BLaER1 treated with 17β-estradiol and CSF1 and Interleukin-3, amounts not matched to agents 10 nM and 100 nM (cell line): ENCODE measurements around the gene GAK.

Source experiments
- H3K27ac ChIP-seq, 11 experiments: shearing (Covaris generic); formaldehyde crosslinking; 2 replicates each; pipeline ENCODE4 v1.8.1; 2022
- H3K27me3 ChIP-seq, 11 experiments: shearing (Covaris generic); formaldehyde crosslinking; 2 replicates each; pipeline ENCODE4 v1.8.1; 2022
- H3K36me3 ChIP-seq, 11 experiments: shearing (Covaris generic); formaldehyde crosslinking; 2 replicates each; pipeline ENCODE4 v1.8.1; 2022
- H3K4me1 ChIP-seq, 10 experiments: shearing (Covaris generic); formaldehyde crosslinking; 2 replicates each; pipeline ENCODE4 v1.8.1; 2022
- H3K4me2 ChIP-seq, 11 experiments: shearing (Covaris generic); formaldehyde crosslinking; 2 replicates each; pipeline ENCODE4 v1.8.1; 2022
- H3K4me3 ChIP-seq, 10 experiments: shearing (Covaris generic); formaldehyde crosslinking; 2 replicates each; pipeline ENCODE4 v1.8.1; 2022
- H3K9ac ChIP-seq, 11 experiments: shearing (Covaris generic); formaldehyde crosslinking; 2 replicates each; pipeline ENCODE4 v1.8.1; 2022
- H3K9me3 ChIP-seq, 11 experiments: shearing (Covaris generic); formaldehyde crosslinking; replicated peaks in 1 of 11; 2 replicates each; pipeline ENCODE4 v1.8.1; 2022
- H4K20me1 ChIP-seq, 11 experiments: shearing (Covaris generic); formaldehyde crosslinking; 2 replicates each; pipeline ENCODE4 v1.8.1; 2022
- Cebpa-rat ChIP-seq, 11 experiments: shearing (Covaris generic); IDR thresholded peaks; 2 replicates each; pipeline ENCODE4 v1.8.1; 2022

GAK gene

DNA sequence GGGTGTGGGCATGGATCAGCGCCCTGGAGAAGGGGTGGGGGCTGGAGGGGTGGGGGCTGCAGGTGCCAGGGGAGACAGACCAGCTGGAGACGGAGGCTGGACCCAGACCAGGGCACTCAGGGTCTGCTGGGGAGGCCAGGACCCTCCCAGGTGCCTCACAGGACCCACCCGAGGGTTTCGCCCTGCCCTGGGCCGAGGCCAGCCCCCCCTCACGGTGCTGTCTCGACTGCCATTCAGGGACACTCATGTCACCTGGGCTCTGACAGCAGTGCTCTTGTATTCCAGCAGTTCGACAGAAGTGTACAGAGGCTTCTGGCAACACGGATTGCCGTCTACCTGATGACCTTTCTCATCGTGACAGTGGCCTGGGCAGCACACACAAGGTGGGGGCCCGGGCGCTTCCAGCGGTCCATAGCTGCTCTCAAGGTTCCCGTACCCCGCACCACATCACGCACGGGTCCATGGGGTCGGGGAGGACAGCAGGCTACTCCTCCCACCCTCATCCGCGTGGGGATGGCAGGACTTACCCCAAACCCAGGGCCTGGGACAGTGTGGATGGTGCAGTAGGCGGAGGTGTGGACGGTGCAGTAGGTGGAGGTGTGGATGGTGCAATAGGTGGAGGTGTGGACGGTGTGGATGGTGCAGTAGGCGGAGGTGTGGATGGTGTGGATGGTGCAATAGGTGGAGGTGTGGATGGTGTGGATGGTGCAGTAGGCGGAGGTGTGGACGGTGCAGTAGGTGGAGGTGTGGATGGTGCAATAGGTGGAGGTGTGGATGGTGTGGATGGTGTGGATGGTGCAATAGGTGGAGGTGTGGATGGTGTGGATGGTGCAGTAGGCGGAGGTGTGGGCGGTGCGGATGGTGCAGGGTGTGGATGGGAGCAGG lies 18.3 kb upstream of the GAK start:
- Histone ChIP-seq H3K9me3 (no peaks in the 10 kb centered on the region), H3K27ac (no peak overlapping the region), H3K4me2 (no peak overlapping the region), H3K27me3 (no peaks in the 10 kb centered on the region), H3K9ac (no peak overlapping the region), H3K4me3 (no peak overlapping the region), H3K36me3 (peaks cover 0 to 31% (median 5%) of the 10 kb centered on the region in 11 experiments; a peak in 12 of 22 replicates), H4K20me1 (peaks cover 0 to 80% (median 8%) of the 10 kb centered on the region in 11 experiments; a peak in 15 of 22 replicates), H3K4me1 (no peaks in the 10 kb centered on the region)
- no peak for TF ChIP-seq Cebpa-rat (IDR thresholded peaks at IDR 0.05)

DNA sequence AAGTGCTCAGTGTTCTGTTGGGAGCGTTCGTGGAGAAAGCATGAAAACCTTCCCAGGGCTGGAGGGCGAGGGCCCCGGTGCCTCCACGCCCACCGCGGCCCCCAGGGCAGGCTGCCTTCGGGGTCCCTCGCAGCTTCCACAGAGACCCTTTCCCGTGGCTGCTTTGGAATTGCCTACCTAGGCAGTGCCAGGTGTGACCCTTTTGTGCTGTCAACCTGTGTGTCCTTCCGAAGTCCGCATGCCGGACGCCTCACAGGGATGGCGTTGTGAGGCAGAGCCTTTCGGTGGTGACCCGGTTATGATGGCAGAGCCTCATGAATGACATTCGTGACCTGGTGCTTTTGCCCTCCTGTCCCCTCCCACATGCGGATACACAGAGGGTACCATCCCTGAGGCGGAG lies 17.5 kb upstream of the GAK start:
- H3K36me3 ChIP-seq = peaks cover 0 to 24% (median 4%) of the 10 kb centered on the region in 11 experiments; a peak in 7 of 22 replicates
- H3K27me3 ChIP-seq = no peaks in the 10 kb centered on the region
- H3K4me3 ChIP-seq = no peak overlapping the region
- H3K4me2 ChIP-seq = no peak overlapping the region
- H3K9me3 ChIP-seq = no peaks in the 10 kb centered on the region
- no peak for TF ChIP-seq Cebpa-rat (IDR thresholded peaks at IDR 0.05)
- H3K9ac ChIP-seq = no peak overlapping the region
- no peak overlapping the region for H3K27ac ChIP-seq
- H4K20me1 ChIP-seq = peaks cover 0 to 80% (median 14%) of the 10 kb centered on the region in 11 experiments; a peak in 16 of 22 replicates
- no peaks in the 10 kb centered on the region for H3K4me1 ChIP-seq

DNA sequence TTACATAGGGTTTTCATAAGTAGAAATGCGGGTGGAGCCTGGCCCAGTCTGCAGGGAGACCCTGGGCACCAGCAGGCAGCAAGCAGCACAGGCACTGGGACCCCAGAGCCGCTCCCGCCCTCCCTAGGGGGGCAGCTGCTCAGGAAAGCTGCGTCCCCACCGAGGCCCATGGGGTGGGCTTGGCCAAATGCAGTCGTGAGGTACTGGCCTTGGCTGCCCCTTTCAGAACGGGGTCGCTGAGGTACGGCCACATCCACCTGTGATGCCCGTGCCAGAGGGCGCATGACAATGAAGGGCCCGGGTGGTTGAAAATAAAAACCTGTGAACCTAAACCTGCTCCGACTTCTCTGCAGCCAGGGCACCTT lies 16.8 kb upstream of the GAK start:
- peaks cover 0 to 16% (median 0%) of the 10 kb centered on the region in 11 experiments; a peak in 7 of 22 replicates for H3K36me3 ChIP-seq
- H3K27ac ChIP-seq = no peak overlapping the region
- no peak for TF ChIP-seq Cebpa-rat (IDR thresholded peaks at IDR 0.05)
- H3K4me3 ChIP-seq = no peak overlapping the region
- no peaks in the 10 kb centered on the region for H3K9me3 ChIP-seq
- H3K4me2 ChIP-seq = no peak overlapping the region
- H3K27me3 ChIP-seq = no peaks in the 10 kb centered on the region
- H3K9ac ChIP-seq = no peak overlapping the region
- peaks cover 0 to 5% (median 0%) of the 10 kb centered on the region in 10 experiments; a peak in 3 of 20 replicates for H3K4me1 ChIP-seq
- H4K20me1 ChIP-seq = peaks cover 0 to 81% (median 15%) of the 10 kb centered on the region in 11 experiments; a peak in 17 of 22 replicates

DNA sequence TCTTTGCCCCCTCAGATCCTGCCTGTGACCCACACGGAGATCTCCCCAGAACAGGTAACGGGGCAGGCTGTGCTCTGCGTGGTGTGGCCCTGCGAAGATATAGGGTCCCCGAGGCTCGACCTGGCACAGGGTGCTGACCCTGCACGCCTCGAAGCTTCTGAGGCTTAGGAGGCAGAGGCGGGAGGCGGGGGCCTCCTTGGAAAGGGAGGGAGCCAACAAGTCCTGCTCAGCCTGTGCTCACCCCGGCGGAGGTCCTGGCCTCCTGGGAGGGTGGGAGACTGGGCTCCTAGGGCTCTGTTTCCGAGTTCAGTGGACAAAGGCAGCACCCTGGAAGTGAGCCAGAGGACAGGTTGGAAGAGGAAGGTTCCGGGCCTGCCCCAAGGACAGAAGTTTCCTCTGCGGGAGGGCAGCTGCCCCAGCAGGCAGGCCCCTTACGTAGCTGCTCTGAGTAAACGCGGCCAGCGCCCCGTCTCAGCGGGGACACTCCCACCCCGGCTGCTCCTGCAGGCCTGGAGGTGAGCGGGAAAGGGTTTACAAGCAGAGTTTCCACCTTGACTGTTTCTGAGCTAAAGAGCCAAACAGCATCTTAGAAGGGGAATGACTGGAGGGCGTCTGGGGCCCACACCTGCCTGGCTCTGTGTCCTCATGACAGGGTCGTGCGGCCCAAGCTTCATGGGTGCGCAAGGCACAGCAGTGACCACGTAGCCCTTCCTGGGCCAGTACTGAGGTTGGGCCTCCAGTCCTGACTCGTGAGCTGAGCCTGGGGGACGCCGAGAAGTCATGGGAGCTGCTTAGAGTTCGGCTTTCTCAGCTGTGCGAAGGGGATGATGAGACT lies 16.2 kb upstream of the GAK start:
- no peak for TF ChIP-seq Cebpa-rat (IDR thresholded peaks at IDR 0.05)
- Histone ChIP-seq H3K27me3 (no peaks in the 10 kb centered on the region), H3K27ac (0 out of 22 replicates have a peak overlapping the region, but pooled peaks of 1 of the 11 experiments have one; percentile 18), H3K9me3 (no peaks in the 10 kb centered on the region), H4K20me1 (peaks cover 0 to 87% (median 15%) of the 10 kb centered on the region in 11 experiments; a peak in 17 of 22 replicates), H3K36me3 (peaks cover 0 to 14% (median 0%) of the 10 kb centered on the region in 11 experiments; a peak in 7 of 22 replicates), H3K9ac (0 out of 22 replicates have a peak overlapping the region, but pooled peaks of 1 of the 11 experiments have one; percentile 19), H3K4me1 (peaks cover 0 to 11% (median 3%) of the 10 kb centered on the region in 10 experiments; a peak in 4 of 20 replicates), H3K4me3 (no peak overlapping the region), H3K4me2 (no peak overlapping the region)

DNA sequence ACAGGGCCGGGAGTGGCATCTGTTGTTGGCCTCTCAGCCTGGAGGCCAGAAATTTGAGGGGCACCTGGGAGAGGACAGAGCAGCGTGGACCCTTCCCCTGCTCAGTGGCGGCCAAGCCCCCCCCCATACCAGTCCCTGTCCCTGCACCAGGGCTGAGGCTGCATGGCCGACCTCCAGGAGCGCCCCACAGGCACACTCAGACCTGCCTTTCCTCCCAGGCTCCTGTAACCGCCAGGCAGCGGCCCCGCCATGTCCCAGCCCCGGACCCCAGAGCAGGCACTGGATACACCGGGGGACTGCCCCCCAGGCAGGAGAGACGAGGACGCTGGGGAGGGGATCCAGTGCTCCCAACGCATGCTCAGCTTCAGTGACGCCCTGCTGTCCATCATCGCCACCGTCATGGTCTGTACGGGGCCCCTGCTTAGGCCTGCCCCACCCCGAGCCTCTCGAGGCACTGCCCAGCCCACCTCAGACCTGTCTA lies 15.4 kb upstream of the GAK start:
- Histone ChIP-seq H3K9ac (no peak overlapping the region), H4K20me1 (peaks cover 0 to 91% (median 15%) of the 10 kb centered on the region in 11 experiments; a peak in 17 of 22 replicates), H3K27me3 (no peaks in the 10 kb centered on the region), H3K36me3 (peaks cover 0 to 15% (median 0%) of the 10 kb centered on the region in 11 experiments; a peak in 3 of 22 replicates), H3K4me2 (no peak overlapping the region), H3K4me1 (peaks cover 0 to 13% (median 4%) of the 10 kb centered on the region in 10 experiments; a peak in 4 of 20 replicates), H3K4me3 (no peak overlapping the region), H3K9me3 (no peaks in the 10 kb centered on the region), H3K27ac (no peak overlapping the region)
- no peak for TF ChIP-seq Cebpa-rat (IDR thresholded peaks at IDR 0.05)

DNA sequence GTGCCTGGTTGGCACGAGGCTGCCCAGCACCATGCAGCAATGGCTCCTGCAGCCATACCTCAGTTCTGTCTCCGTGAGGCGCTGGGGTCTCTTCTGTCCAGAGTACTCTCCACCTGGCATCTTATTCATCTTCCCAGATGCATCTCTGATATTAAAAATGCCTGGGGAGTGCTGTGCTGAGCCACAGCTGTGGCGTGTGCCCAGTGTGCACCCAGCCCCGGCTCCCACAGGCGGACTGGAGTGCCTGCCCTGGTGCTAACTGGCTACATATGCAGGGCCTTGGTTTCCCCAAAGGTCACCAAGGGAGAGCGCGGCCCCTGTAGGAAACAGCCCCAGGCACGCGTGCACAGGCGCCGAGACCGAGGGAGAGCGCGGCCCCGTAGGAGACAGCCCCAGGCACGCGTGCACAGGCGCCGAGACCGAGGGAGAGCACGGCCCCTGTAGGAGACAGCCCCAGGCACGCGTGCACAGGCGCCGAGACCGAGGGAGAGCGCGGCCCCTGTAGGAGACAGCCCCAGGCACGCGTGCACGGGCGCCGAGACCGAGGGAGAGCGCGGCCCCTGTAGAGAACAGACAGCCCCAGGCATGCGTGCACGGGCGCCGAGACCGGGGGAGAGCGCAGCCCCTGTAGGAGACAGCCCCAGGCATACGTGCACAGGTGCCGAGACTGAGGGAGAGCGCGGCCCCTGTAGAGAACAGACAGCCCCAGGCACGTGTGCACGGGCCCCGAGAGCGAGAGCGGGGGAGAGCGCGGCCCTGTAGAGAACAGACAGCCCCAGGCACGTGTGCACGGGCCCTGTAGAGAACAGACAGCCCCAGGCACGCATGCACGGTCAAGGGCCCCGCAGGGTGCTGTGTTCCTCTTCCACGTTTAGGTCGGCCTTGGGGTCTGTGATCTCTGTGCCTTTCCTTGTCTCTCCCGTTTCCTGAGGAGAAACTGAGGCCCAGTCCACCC lies 14.7 kb upstream of the GAK start:
- no peak overlapping the region for H3K4me2 ChIP-seq
- no peak for TF ChIP-seq Cebpa-rat (IDR thresholded peaks at IDR 0.05)
- no peaks in the 10 kb centered on the region for H3K9me3 ChIP-seq
- H3K4me1 ChIP-seq = peaks cover 0 to 13% (median 4%) of the 10 kb centered on the region in 10 experiments; a peak in 4 of 20 replicates
- no peak overlapping the region for H3K4me3 ChIP-seq
- peaks cover 0 to 15% (median 0%) of the 10 kb centered on the region in 11 experiments; a peak in 3 of 22 replicates for H3K36me3 ChIP-seq
- H4K20me1 ChIP-seq = peaks cover 0 to 87% (median 15%) of the 10 kb centered on the region in 11 experiments; a peak in 17 of 22 replicates
- H3K9ac ChIP-seq = no peak overlapping the region
- H3K27ac ChIP-seq = no peak overlapping the region
- no peaks in the 10 kb centered on the region for H3K27me3 ChIP-seq

DNA sequence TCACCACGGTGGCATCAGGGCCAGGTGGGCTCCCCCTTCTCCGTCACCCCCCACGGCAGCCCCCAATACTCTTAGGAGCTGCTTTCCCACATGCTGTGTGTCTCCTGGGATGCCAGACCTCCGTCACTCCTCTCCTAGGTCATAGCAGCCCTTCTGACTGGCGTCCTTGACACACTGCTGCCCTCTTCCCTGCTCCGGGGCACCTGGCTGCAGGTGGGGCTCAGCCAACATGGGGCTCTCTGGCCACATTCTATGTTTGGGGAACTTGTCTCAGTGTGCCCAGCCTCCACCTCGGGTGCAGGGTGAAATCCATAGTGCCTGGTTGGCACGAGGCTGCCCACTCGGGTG lies 14.0 kb upstream of the GAK start:
- no peaks in the 10 kb centered on the region for H3K9me3 ChIP-seq
- no peak overlapping the region for H3K4me3 ChIP-seq
- peaks cover 0 to 9% (median 0%) of the 10 kb centered on the region in 11 experiments; a peak in 2 of 22 replicates for H3K36me3 ChIP-seq
- TF ChIP-seq Cebpa-rat (IDR thresholded peaks at IDR 0.05) = no peak
- no peak overlapping the region for H3K9ac ChIP-seq
- no peak overlapping the region for H3K27ac ChIP-seq
- peaks cover 0 to 80% (median 15%) of the 10 kb centered on the region in 11 experiments; a peak in 16 of 22 replicates for H4K20me1 ChIP-seq
- H3K4me2 ChIP-seq = no peak overlapping the region
- peaks cover 0 to 13% (median 4%) of the 10 kb centered on the region in 10 experiments; a peak in 4 of 20 replicates for H3K4me1 ChIP-seq
- H3K27me3 ChIP-seq = no peaks in the 10 kb centered on the region
